DOHH2 (cell line): Measurements from ENCODE around the gene FBN1.

Experiments
- H3F3A ChIP-seq: fragments of 200-600 bp; sonication (generic), shearing (Covaris generic); 2 replicates; pipeline ENCODE4 v1.6.0; 2016; ENCODE audit warnings: antibody characterized with exemption, mild to moderate bottlenecking; ENCODE audit not compliant: control insufficient read depth, insufficient read depth
- H3K27ac ChIP-seq: fragments of 200-600 bp; sonication (generic); 2 replicates; pipeline ENCODE4 v1.5.1; 2014; ENCODE audit warnings: low read depth, mild to moderate bottlenecking, low read length, moderate library complexity
- H3K27me3 ChIP-seq: fragments of 200-600 bp; sonication (generic); 2 replicates; pipeline ENCODE4 v1.6.1; 2014; ENCODE audit warnings: mild to moderate bottlenecking, low read length, mixed read lengths; ENCODE audit not compliant: control insufficient read depth
- H3K36me3 ChIP-seq: fragments of 200-600 bp; sonication (generic); 2 replicates; pipeline ENCODE4 v1.6.1; 2014; ENCODE audit warnings: mild to moderate bottlenecking, low read length, moderate library complexity, mixed read lengths; ENCODE audit not compliant: control insufficient read depth
- H3K4me1 ChIP-seq: fragments of 200-600 bp; sonication (generic); 2 replicates; pipeline ENCODE4 v1.6.1; 2014; ENCODE audit warnings: mild to moderate bottlenecking, low read length, mixed read lengths; ENCODE audit not compliant: control insufficient read depth
- H3K4me2 ChIP-seq: fragments of 200-600 bp; sonication (generic); 2 replicates; pipeline ENCODE4 v1.6.0; 2014; ENCODE audit warnings: mild to moderate bottlenecking, low read length, moderate library complexity
- H3K4me3 ChIP-seq: fragments of 200-600 bp; sonication (generic); 2 replicates; pipeline ENCODE4 v1.5.1; 2014; ENCODE audit warnings: mild to moderate bottlenecking, low read length, mixed read lengths
- H3K79me2 ChIP-seq: fragments of 200-600 bp; sonication (generic); 2 replicates; pipeline ENCODE4 v1.6.1; 2014; ENCODE audit warnings: mild to moderate bottlenecking, low read length, mixed read lengths; ENCODE audit not compliant: control insufficient read depth
- H3K9me2 ChIP-seq: fragments of 200-600 bp; sonication (generic); replicated peaks from 2 replicates; pipeline ENCODE4 v1.6.1; 2014; ENCODE audit warnings: mild to moderate bottlenecking, low read length, mixed read lengths; ENCODE audit not compliant: control insufficient read depth
- H3K9me3 ChIP-seq: fragments of 200-600 bp; sonication (generic); 2 replicates; pipeline ENCODE4 v1.6.1; 2014; ENCODE audit warnings: antibody characterized with exemption, low read length, mixed read lengths; ENCODE audit not compliant: control insufficient read depth, insufficient read depth
- H4K20me1 ChIP-seq: fragments of 200-600 bp; sonication (generic); 2 replicates; pipeline ENCODE4 v1.6.0; 2014; ENCODE audit warnings: low read depth, mild to moderate bottlenecking, antibody characterized with exemption, low read length, moderate library complexity; ENCODE audit not compliant: control insufficient read depth, insufficient read depth
- CTCF ChIP-seq: fragments of 200-600 bp; sonication (generic); IDR thresholded peaks from one replicate; pipeline ENCODE4 v1.5.1; 2014; ENCODE audit warnings: antibody characterized with exemption, mild to moderate bottlenecking, low read depth, low read length; ENCODE audit not compliant: poor library complexity, severe bottlenecking
- EZH2phosphoT487 ChIP-seq: fragments of 200-600 bp; sonication (generic); IDR thresholded peaks from 2 replicates; pipeline ENCODE4 v1.6.1; 2017; ENCODE audit warnings: borderline replicate concordance, mild to moderate bottlenecking, antibody characterized with exemption, low read length, moderate library complexity, mixed read lengths

FBN1 gene

GRCh38 chr15:48392356-48392755 is 253.2 kb downstream of the FBN1 start:
- Histone ChIP-seq H3K4me1 (no peaks in the 10 kb centered on the region), H3K27me3 (no peaks in the 10 kb centered on the region), H3K36me3 (no peaks in the 10 kb centered on the region), H3K4me3 (no peak overlapping the region), H3K9me3 (no peaks in the 10 kb centered on the region), H4K20me1 (no peaks in the 10 kb centered on the region), H3K4me2 (no peak overlapping the region), H3K27ac (no peak overlapping the region), H3F3A (no peaks in the 10 kb centered on the region), H3K79me2 (no peaks in the 10 kb centered on the region), H3K9me2 (no peaks in the 10 kb centered on the region)
- TF ChIP-seq CTCF (no peak), EZH2phosphoT487 (no peak)

GRCh38 chr15:48391950-48392349 is 253.6 kb downstream of the FBN1 start:
- Histone ChIP-seq H3K27me3 (no peaks in the 10 kb centered on the region), H3K79me2 (no peaks in the 10 kb centered on the region), H3K4me1 (no peaks in the 10 kb centered on the region), H3K9me3 (no peaks in the 10 kb centered on the region), H3K4me3 (no peak overlapping the region), H4K20me1 (no peaks in the 10 kb centered on the region), H3K27ac (no peak overlapping the region), H3K4me2 (no peak overlapping the region), H3F3A (no peaks in the 10 kb centered on the region), H3K9me2 (no peaks in the 10 kb centered on the region), H3K36me3 (no peaks in the 10 kb centered on the region)
- TF ChIP-seq CTCF (no peak), EZH2phosphoT487 (no peak)

GRCh38 chr15:48389691-48390143 is 255.8 kb downstream of the FBN1 start:
- no peaks in the 10 kb centered on the region for H3K4me1 ChIP-seq
- no peaks in the 10 kb centered on the region for H3K9me3 ChIP-seq
- no peaks in the 10 kb centered on the region for H3K9me2 ChIP-seq
- no peak overlapping the region for H3K4me2 ChIP-seq
- H3K36me3 ChIP-seq, result no peaks in the 10 kb centered on the region
- no peaks in the 10 kb centered on the region for H3K27me3 ChIP-seq
- TF ChIP-seq CTCF (no peak), EZH2phosphoT487 (no peak)
- no peak overlapping the region for H3K27ac ChIP-seq
- H4K20me1 ChIP-seq, result no peaks in the 10 kb centered on the region
- no peaks in the 10 kb centered on the region for H3K79me2 ChIP-seq
- no peak overlapping the region for H3K4me3 ChIP-seq
- no peaks in the 10 kb centered on the region for H3F3A ChIP-seq

- no peaks in the 10 kb centered on the region for H3K79me2 ChIP-seq
- H3K4me1 ChIP-seq, result no peaks in the 10 kb centered on the region
- no peaks in the 10 kb centered on the region for H3K36me3 ChIP-seq
- no peak overlapping the region for H3K4me3 ChIP-seq
- H3K27me3 ChIP-seq, result no peaks in the 10 kb centered on the region
- H3K9me2 ChIP-seq, result no peaks in the 10 kb centered on the region
- no peaks in the 10 kb centered on the region for H3F3A ChIP-seq
- H4K20me1 ChIP-seq, result no peaks in the 10 kb centered on the region
- no peak overlapping the region for H3K4me2 ChIP-seq
- no peak for TF ChIP-seq EZH2phosphoT487
- no peak for TF ChIP-seq CTCF
- no peak overlapping the region for H3K27ac ChIP-seq
- H3K9me3 ChIP-seq, result no peaks in the 10 kb centered on the region
Measured at GRCh38 chr15:48388910-48389309, 256.6 kb downstream of the FBN1 start.
